Fibroblast of the conjunctiva (primary cell): ENCODE results near the gene SLC22A5.
A peak's percentile ranks its signal among the peaks of the same experiment; 100 is the strongest.
"Not testable (repeated sequence)": the region's sequence is repeated elsewhere in the genome, so short reads cannot be mapped to it uniquely, and the experiment has no call there.

Source experiments
- DNase-seq: peaks from one replicate; pipeline ENCODE4 v3.0.0-alpha.2; 2010; ENCODE audit warnings: low read depth

Gene SLC22A5

GRCh38 chr5:132428484-132429462 is 59.3 kb downstream of the SLC22A5 start:
- no peak for DNase-seq

GRCh38 chr5:132429463-132430440 is 60.2 kb downstream of the SLC22A5 start:
- no peak for DNase-seq

- no peak for DNase-seq
These were observed 61.2 kb downstream of the SLC22A5 start for GRCh38 chr5:132430746-132431145.

GRCh38 chr5:132431632-132432031 is 62.1 kb downstream of the SLC22A5 start:
- DNase-seq, result no peak

GRCh38 chr5:132433141-132433540 is 63.6 kb downstream of the SLC22A5 start:
- no peak for DNase-seq

- no peak for DNase-seq
These were observed 65.1 kb downstream of the SLC22A5 start for GRCh38 chr5:132434416-132435286.

GRCh38 chr5:132435447-132435846 is 65.9 kb downstream of the SLC22A5 start:
- no peak for DNase-seq

- DNase-seq, result no peak
These were observed 66.4 kb downstream of the SLC22A5 start for GRCh38 chr5:132435886-132436285.

GRCh38 chr5:132436936-132437335 is 67.4 kb downstream of the SLC22A5 start:
- no peak for DNase-seq

GRCh38 chr5:132437604-132438266 is 68.2 kb downstream of the SLC22A5 start:
- DNase-seq, result peak; percentile 86

GRCh38 chr5:132438267-132438645 is 68.7 kb downstream of the SLC22A5 start:
- not testable (repeated sequence) for DNase-seq

- no peak for DNase-seq
These were observed 69.4 kb downstream of the SLC22A5 start for GRCh38 chr5:132438917-132439316.

- DNase-seq, result peak; percentile 96
These were observed 70.1 kb downstream of the SLC22A5 start for GRCh38 chr5:132439521-132440089.

- no peak for DNase-seq
These were observed 74.6 kb downstream of the SLC22A5 start for GRCh38 chr5:132444061-132444460.
